ENCODE measurements around the gene PLIN5.
A peak's percentile ranks its signal among the peaks of the same experiment; 100 is the strongest.
"Not testable (repeated sequence)": the region's sequence is repeated elsewhere in the genome, so short reads cannot be mapped to it uniquely, and the experiment has no call there.

PLIN5 gene

DNA sequence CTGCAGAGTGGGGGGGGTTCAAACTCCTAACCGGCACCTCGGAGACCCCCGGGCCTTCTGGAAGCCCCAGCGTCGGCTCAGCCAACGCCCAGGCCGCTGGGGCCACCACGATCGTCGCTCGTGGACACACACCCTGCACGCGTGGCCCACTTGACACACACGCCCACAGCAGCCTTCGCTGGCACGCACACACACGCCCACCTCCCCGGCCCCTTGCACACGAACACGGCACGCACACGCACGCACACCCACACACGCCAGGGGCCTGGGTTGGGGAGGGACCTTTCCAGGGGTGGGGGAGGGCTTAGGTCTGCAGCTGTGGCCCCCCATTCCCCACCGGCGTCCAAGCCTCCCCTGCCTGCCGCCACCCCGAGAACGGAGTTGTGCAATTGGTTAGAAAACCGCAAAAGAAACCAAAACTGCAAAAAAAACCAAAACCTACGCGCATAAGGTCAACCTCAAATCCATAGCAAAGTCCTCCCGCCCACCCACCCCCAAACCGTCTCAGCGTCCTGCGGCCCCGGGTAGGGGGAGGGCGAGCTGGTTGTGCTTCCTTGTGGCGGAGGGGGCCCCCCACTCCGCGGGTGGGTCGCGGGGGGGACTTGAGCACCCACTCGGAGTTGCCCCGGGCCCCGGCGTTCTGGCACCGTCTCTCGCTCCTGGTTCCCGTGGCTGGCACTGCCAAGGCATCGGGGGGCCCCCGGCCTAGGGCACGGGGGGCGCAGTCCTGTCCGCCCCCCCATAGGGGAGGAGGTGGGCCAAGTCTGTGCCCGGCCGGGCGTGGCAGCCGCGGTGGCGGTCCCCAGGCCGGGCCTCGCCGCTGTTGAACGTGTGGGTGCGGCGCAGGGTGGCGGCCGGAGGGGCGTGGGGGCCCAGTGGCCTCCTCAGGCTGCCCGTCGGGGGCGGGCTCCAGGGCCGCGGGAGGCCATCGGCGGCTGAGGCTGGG is 8.1 kb upstream of the PLIN5 start:
- DNase-seq (ENCODE audit: low read depth in 2 of 2): no peak

DNA sequence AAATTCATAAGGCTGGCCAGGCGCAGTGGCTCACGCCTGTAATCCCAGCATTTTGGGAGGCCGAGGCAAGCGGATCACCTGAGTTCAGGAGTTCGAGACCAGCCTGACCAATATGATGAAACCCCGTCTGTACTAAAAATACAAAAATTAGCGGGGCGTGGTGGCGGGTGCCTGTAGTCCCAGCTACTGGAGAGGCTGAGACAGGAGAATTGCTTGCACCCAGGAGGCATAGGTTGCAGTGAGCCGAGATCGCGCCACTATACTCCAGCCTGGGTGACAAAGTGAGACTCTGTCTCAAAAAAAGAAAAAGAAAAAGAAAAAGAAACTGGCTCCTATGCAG is 6.8 kb upstream of the PLIN5 start:
- DNase-seq (ENCODE audit: low read depth in 2 of 2): not testable (repeated sequence)

DNA sequence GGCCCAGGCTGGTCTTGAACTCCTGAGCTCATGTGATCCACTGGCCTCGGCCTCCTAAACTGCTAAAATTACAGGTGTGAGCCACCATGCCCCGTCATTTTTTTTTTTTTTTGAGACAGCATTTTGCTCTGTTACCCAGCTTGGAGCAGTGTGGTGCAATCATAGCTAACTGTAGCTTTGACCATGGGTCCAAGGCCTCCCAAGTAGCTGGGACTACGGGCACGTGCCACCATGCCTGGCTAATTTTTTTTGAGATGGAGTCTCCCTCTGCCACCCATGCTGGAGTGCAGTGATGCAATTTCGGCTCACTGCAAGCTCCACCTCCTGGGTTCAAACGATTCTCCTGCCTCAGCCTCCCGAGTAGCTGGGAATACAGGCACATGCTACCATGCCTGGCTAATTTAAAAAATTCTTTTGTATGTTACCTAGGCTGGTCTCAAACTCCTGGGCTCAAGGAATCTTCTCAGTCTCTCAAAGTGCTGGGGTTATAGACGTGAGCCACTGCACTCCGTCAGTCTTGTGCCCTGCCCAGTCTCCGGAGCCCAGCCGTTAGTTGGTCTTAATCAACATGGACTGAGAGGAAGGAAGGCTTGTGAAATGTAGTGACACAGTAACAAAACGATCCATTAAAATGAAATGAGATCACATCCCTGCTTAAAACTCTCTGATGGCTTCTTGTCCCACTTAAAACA is 6.2 kb upstream of the PLIN5 start:
- no peak for DNase-seq (ENCODE audit: low read depth in 2 of 2)

DNA sequence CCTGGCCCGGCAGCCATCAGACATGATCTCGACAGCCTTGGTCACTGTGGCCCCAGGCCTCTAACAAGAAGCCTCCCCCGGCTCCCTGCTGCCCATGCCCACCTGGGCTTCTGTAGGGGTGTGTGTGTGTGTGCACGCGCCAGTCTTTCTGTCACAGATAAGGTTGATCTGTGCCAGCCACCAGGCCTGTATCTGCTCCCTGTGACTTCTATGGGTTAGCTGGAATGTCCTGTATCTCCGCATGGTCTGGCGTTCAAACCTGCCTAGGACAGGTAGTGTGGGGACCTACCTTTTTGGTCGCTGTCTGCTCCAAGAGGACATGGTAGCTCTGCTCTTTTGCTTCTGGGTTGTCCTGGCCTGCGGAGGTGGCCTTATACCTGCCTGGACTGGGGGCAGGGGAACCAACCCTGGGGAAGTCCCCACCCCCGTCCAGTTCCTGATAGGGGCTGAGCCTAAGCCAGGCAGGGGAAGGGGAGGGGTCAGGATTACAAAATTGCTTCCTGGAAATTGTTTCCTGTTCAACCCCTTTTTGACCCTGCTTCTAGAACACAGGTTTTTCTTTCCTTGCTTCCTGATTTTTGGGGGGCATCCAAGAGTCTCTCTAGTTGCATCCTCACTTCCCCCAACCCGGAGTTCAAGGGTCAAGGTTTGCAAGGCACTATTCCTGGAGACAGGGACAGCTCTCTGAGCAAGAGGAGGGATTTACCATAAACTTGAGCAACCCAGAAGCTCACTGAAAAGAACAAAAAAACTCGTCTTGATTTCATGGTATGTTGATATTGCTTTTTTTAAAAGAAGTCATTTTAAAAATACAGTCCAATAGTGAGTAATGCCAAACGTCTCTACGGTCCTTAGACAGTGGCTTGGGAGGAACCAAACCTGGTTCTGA is 4.9 kb upstream of the PLIN5 start, which contains the start of gene LRG1:
Gene LRG1 (minus strand): TSS at position 344 of the 889 bp plus-strand sequence. CDS start 23 bp downstream, at position 321.
- no peak for DNase-seq (ENCODE audit: low read depth in 2 of 2)

DNA sequence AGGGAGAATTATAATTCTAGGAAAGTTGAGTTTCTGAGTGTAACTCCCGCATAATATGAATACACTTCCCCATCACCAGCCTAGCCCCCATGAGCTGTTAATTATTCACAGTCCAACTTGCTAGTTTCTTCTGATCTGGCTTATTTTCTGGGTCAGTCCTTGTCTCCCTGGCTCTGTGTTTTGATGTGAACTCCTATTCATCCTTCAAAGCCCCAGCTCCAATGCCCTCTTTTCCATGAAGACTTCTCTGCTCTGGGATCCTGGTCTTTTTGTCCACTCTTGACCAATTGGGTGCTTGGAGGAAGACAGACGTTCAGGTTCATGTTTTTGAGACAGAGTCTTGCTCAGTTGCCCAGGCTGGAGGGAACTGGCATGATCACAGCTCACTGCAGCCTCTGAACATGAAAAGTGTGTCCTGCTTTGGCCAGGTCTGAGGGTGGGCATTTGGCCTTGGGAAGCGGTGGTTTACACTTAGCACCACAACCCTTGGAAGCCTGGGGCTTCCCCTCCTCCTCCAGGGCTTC is 4.2 kb upstream of the PLIN5 start:
- DNase-seq (ENCODE audit: low read depth in 2 of 2): no peak

DNA sequence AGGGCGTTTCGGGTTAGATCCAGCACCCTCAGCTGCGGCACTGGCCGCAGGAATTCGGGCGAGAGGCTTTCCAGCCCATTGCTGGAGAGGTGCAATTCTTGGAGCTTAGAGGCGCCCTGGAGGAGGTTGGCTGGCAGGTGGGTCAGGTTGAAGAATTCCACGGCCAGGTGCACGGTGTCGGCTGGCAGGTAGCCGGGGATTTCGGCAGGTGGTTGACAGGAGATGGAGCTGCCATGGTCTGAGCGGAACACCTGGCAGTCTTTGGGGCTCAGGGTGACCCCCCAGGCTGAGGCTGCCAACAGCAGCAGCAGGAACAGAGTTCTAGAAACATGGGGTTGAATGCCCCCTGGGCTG is 3.6 kb upstream of the PLIN5 start:
- no peak for DNase-seq (ENCODE audit: low read depth in 2 of 2)

DNA sequence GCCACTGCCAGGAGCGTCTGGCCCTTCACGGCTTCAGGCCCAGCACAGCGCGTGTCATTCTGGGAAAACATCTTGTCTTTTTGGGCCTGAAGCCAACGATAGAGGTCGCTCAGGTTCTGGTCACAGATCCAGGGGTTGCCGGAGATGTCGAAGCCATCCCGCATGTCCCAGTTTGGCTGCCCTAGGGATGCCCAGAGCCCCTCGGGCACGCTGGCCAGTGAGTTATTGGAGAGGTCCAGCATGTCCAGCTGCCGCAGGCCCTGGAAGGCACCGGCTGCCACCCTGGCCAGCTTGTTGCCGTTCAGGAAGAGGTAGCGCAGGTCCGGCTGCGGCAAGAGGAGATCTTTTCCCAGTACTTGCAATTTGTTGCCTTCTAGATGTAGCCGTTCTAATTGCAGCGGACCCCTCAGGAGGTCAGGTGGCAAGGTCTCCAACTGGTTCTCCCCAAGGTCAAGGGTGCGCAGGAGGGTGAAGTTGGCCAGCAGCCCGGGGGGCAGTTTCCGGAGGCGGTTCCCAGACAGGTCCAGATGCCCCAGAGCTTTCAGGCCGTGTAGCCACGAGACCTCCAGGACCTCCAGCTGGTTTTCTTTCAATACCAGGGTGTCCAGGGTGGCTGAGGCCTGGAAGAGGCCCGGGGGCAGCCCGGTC is 3.1 kb upstream of the PLIN5 start:
- DNase-seq (ENCODE audit: low read depth in 2 of 2): no peak

DNA sequence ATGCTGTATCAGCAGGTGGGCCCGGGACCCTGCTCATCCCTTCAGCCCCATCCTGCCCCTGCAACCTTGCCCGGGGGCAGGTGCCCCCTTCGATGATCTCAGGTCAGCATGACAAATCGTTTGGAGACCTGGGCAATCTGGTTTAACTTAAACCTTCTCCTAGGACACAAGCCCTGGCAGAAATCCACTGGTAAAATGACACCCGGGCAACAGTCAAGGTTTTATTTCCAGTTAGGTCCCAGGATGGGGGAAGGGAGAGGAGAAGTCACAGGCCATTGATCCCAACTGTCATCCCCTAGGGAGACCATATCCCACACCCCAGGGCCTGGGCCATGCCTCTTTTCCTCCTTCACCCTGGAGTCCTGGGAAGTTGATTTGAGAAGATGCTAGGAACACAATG is 1.8 kb upstream of the PLIN5 start:
- no peak for DNase-seq (ENCODE audit: low read depth in 2 of 2)

DNA sequence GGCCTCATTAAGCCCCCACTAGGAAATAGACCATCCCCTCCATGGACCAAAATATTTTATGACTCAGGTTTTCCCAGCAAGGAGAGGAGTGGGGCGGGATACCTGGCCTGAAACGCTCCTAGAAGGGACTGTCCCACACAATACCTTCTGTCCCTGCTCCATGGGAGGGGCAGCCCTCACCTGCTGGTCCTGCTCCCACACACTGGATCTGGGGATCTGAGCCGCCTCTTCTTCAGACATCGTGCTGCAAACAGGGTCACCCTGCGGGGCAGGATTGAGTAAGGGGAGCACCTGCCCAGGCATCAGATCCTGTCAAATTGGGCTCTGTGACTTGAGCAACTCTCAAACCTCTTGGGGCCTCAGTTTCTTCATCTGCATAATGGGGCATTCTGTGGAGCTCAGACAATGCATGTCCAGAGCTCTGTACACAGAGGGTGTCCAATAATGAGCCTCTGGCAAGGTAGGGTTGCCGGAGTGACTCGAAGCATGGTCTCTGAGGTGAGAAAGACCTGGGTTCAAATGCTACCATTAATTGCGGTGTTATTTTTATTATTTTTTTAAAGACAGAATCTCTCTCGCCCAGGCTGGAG is 1.1 kb downstream of the PLIN5 start:
- no peak for DNase-seq (ENCODE audit: low read depth in 2 of 2)

DNA sequence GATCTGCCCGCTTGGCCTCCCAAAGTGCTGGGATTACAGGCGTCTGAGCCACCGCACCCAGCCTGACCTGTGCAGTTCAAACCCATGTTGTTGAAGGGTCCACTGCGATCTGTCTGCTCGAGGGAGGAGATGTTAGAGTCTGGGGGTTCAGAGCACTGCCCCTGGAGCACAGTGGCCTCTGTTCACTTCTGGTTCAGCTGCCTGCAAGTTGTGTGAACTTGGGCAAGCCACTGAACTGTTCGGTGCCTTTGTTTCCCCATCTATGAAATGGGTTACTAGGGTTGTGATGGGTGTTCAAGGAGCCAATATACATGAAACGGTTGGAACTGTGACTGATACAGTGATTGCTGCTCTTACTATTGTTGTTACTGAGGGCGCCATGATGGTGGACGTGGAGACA is 1.7 kb downstream of the PLIN5 start:
- no peak for DNase-seq (ENCODE audit: low read depth in 2 of 2)

DNA sequence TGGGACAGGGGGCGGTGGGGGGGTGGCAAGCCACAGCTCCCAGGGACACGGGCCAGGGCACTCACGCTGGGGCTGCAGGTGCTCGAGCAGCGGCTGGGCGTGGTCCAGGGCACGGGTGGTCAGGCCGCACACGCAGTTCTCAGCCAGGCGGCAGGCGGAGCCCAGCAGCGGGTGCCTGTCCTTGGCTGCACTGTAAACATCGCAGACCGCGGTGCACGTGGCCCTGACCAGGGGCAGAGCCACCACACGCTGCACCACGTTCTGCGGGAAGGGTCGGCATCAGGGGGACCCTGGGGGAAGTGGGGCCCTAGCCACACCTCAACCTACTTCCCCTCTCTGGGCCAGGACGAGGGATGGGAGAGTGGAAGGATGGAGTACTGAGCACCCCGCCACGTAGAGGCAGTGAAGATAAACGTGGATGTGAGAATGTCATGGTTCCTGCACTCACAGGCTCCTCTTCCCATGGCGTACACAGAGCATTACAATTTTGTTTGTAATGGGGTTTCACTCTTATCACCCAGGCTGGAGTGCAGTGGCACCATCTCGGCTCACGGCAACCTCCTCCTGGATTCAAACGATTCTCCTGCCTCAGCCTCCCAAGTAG is 3.4 kb downstream of the PLIN5 start:
- DNase-seq (ENCODE audit: low read depth in 2 of 2): no peak

DNA sequence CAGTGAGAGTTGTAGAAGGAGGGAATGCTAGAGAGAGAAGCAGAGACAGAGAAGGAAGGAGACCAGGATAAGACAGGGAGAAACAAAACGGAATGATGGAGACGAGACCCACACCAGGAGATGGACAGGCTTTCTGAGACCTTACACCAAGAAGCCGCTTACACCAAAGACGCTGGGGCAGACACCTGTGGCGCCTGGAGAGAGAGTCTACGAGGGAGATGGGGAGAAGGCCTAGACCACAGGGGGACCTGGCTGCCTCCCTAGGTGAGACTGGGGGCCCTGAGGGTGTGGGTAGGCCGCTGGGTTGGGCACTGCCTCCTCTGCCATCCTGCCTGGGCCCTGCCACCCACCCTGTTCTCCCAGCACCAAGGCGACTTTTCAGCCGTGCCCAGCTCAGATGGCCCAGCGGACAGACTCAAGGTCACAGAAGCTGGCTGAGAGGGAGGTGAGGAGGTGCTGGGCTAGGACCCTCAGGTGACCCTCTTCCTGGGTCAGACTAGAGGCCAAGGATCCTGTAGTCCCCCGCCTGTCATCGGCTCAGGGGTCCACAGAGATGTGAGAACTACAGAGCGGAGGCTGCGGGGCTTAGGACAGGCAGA is 5.0 kb downstream of the PLIN5 start:
- DNase-seq (ENCODE audit: low read depth in 2 of 2): no peak

DNA sequence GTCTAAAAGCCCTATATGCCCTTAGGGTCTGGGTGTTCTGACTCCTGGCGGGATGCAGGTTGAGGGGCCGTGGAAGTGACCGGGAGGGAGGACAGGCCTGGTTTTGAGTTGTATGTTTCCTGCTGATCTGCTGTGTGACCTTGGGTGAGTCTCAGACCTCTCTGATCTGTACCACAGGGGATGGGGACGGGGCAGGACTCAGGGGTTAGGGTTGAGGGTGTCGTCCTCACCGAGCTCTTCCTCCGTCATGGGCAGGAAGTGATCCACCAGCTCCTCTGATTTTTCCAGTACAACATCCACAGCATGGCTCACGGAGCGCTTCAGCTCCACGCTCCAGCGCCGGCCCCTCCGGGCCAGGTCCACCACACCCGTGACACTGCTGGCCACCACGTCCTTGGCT is 6.2 kb downstream of the PLIN5 start:
- DNase-seq (ENCODE audit: low read depth in 2 of 2): no peak

DNA sequence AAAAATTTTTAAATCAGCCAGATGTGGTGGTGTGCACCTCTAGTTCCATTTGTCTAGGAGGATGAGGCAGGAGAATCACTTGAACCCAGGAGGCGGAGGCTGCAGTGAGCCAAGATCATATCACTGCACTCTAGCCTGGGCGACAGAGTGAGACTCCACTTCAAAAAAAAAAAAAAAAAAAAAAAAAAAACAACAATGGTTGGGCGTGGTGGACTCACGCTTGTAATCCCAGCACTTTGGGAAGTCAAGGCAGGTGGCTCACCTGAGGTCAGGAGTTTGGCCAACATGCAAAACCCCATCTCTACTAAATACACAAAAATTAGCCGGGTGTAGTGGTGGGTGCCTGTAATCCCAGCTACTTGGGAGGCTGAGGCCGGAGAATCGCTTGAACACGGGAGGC is 7.6 kb downstream of the PLIN5 start:
- DNase-seq (ENCODE audit: low read depth in 2 of 2): not testable (repeated sequence)

DNA sequence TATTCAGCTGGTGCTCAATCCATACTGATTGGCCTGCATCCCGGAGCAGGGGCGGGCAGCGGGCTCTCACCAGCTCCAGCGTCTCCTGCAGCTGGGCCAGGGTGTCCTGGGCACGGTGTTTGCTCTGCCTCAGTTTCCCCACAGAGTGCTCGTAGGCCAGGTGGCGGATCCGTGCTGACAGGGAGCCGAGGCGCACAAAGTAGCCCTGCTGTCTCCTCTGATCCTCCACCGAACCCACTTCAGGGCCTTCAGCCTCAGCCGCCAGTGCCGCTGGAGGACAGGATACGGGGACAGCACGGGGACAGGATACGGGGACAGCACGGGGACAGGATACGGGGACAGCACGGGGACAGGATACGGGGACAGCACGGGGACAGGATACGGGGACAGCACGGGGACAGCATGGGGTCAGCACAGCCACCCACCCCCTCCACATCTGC is 9.4 kb downstream of the PLIN5 start:
- no peak for DNase-seq (ENCODE audit: low read depth in 2 of 2)

DNA sequence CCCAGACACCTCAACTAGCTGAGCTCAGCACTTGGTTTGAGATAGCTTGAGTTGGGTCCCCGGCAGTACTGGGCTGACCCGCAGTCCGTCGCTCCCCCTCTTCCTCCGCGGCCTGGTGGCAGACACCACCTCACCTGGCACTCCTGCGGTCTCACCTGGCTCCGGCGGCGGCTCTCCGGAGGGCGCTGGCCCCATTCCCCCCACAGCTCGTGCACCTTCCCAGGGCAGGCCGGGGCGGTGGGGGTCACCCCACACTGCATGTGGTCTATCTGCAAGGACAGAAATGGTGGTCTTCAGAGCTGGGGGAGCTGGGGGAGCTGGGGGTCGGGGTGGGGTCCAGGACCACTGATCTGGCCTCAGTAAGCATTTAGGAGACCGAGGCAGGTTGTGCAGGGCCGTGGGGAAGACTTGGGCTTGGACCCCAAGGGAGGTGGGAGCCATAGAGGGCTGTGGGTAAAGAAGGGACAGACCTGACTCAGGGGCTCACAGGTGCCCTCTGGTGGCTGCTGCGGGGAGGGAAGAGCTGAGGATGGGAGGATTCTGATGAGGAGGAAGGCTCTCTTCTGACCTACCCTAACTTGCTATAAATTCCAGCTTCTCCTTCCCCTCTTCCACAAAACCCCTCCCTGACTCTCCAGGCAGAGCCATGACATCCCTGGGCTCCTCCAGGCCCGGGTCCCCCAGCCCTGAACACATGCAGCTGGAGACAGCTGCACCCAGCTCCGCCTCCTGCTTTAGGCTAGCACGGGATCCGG is 10.0 kb downstream of the PLIN5 start:
- DNase-seq (ENCODE audit: low read depth in 2 of 2): peak; percentile 31 to 39

DNA sequence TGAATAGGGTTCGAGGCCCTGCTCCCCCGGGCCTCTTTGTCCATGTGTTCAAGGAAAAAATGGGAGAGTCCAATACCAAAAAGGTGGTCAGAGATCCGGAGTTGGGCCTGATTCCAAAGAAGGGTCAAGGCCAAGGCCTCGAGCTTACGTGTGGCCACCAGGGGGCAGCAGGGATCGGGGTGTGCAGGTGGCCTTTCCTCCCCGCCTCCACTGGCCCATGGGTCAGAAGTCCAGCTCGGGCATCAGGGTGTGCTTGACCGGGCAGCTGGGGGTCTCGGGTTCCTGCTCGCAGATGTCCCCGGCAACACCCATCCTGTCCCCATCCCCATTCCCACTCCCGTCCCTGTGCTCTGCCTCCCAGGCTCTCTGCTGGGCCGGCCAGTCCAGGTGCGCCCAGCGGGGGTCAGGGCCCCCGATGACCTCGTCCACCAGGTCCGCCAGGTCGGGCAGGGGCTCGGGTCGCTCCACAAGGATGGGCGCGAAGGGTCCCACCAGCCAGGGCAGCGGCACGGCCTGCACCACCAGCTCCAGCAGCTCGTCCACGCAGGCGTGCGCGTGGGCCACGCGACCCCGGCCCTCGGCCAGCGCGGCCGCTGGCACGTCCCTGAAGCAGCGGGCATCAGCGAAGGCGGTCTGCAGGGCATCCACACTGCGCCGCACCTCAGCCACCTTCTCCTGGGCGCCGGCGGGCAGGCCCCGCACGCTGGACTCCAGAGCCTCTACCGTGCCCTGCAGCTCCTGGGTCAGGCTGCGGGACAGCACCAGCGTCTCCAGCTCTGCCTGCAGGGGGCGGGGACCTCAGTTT is 11.5 kb downstream of the PLIN5 start:
- no peak for DNase-seq (ENCODE audit: low read depth in 2 of 2)

DNA sequence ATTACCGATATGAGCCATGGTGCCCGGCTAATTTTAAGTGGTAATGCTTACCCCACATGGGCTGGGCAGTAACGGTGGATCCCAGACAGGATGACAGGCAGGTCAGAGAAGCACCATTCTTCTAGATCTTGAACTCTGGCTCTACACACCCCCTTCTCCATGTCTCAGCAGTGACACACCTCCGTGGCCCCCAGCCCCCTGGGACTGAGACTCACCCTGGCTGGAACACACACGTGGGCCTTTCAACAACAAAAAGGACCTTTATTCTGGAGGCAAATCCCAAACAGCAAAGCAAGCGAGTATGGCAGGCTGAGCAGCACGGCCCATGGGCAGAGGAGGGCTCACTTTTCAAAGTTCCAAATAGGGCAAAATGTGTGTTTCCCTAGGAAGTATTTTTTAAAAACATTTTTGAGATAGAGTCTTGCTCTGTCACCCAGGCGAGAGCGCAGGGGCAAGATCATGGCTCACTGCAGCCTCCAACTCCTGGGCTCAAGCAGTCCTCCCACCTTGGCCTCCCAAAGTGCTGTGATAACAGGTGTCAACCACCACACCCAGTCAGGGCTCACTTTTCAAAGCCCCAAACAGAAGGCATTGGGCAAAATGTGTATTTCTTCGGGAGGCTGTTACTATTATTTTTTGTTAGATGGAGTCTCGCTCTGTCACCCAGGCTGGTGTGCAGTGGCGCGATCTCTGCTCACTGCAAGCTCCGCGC is 12.6 kb downstream of the PLIN5 start:
- DNase-seq (ENCODE audit: low read depth in 2 of 2): no peak

Data from stimulated activated CD8-positive, alpha-beta memory T cell treated with anti-CD3 and anti-CD28 coated beads, Interleukin-7, amount 100 ng/mL, for 4 hours (primary cell).